Activated naive CD8-positive, alpha-beta T cell treated with anti-CD3 and anti-CD28 coated beads for 36 hours (primary cell): ENCODE results near the gene ZNF248. TPM values are rescaled to one million over a fixed set of nuclear protein-coding genes. Genes with fewer than 3 reads are reported as not detected.
"Not testable (repeated sequence)": the region's sequence is repeated elsewhere in the genome, so short reads cannot be mapped to it uniquely, and the experiment has no call there.

Experiments
- DNase-seq: peaks from one replicate; pipeline ENCODE4 v3.0.0; 2021
- H3K27ac Mint-ChIP-seq: one replicate; pipeline ENCODE4 v1.8.0; 2022; ENCODE audit warnings: mild to moderate bottlenecking, moderate library complexity, mixed read lengths
- H3K27me3 Mint-ChIP-seq: one replicate; pipeline ENCODE4 v1.8.0; 2022; ENCODE audit warnings: mild to moderate bottlenecking, mixed read lengths
- H3K36me3 Mint-ChIP-seq: one replicate; pipeline ENCODE4 v1.8.0; 2021; ENCODE audit warnings: mild to moderate bottlenecking, mixed read lengths
- H3K4me1 Mint-ChIP-seq: one replicate; pipeline ENCODE4 v1.8.0; 2021; ENCODE audit warnings: mixed read lengths
- H3K4me3 Mint-ChIP-seq: one replicate; pipeline ENCODE4 v1.8.0; 2022; ENCODE audit warnings: mild to moderate bottlenecking, moderate library complexity, mixed read lengths
- H3K9me3 Mint-ChIP-seq: one replicate; pipeline ENCODE4 v1.8.0; 2022; ENCODE audit warnings: mixed read lengths
- total RNA-seq, 2 experiments: library from RNA; stranded (reverse); gene quantifications; one replicate each; pipeline ENCODE4 v1.2.3, GENCODE V29; 2021

Gene ZNF248
- total RNA-seq: 1 to 10 TPM; 5.4 to 5.5 TPM

DNA sequence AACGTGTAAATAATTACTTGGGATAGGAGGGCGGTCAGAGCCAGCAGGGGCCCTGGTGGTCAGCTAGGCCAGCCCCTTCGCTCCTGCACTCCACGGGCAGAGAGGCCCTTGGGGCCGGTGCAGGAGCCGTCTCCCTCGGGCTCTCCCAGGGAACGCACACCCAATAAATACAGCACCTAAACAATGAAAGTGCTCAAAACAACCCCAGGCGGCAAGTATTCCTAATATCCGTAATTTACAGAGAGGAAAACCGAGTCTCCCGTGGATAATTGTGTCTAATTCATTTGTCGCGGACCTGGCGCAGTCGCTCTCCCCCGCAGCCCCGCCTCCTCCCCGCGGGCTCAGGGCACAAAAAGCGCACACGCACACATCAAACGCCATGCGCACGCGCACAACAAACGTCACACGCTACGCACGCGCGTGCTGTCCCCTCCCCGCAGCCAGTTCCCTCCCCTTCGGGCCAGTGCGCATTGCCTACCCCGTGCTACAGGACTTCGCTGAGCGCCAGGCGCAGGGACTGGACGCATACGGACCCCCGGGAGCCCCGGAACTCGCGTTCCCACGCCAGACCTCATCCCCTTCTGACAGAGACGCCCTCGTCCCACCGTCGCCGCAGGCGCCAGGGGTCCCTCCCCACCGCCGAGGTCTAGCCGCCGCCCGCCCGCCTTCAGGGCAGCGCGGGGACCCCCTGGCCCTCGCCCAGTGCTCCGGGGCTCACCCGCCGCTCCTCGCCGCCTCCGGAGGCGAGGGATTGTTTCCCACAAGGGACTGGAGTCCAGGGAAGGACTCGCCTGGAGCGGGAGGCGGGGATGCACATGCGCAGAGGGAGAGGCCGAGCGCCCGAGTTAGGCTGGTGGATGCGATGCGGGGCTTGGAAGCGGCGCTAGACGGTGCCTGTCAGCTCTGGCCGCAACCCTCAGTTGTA, at the start of gene ZNF248:
TSS of gene ZNF248 (minus strand) at position 324 of the 925 bp plus-strand sequence. CDS start 1,300 bp downstream, outside the sequence.
- peaks cover 24% of the 10 kb centered on the region for H3K4me1 Mint-ChIP-seq
- peak within 1 kb of the TSS; percentile 88 for H3K4me3 Mint-ChIP-seq
- peak; percentile 94 for DNase-seq
- peaks cover 22% of the 10 kb centered on the region for H3K36me3 Mint-ChIP-seq
- no peaks in the 10 kb centered on the region for H3K27me3 Mint-ChIP-seq
- H3K9me3 Mint-ChIP-seq: peaks cover 1% of the 10 kb centered on the region
- H3K27ac Mint-ChIP-seq: peak within 1 kb of the TSS; percentile 82

DNA sequence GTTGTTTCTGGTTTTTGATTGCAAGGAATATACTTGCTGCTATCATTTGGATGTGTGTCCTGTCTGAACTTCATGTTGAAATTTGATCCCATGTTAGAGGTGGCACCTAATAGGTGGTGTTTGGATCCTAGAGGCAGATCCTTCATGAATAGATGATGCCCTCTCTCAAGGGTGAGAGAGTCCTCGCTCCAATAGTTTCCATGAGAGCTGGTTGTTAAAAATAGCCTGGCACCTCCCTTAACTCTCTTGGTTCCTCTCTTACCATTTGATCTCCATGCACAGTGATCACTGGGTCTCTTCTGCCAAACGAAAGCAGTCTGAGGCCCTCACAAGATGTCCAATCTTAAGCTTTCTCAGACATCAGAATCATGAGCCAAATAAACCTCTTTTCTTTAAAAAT, 49.0 kb upstream of the ZNF248 start:
- Mint-ChIP-seq H3K4me1 (no peaks in the 10 kb centered on the region), H3K4me3 (no peak overlapping the region), H3K27me3 (no peaks in the 10 kb centered on the region), H3K27ac (no peak overlapping the region), H3K9me3 (peaks cover 8% of the 10 kb centered on the region), H3K36me3 (no peaks in the 10 kb centered on the region)
- no peak for DNase-seq

DNA sequence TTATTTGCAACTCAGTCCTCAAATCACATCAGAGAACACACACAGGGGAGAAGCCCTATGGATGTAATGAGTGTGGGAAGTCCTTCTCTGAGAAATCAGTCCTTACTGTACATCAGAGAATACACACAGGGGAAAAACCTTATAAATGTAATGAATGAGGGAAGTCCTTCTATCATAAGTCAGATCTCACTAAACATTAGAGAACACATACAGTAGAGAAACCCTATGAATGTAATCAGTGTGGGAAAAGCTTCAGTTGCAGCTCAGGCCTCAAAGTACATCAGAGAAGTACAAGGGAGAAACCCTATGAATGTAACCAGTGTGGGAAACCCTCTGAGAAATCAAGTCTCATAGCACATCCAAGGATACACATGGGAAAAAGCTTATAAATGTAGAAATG, 39.0 kb upstream of the ZNF248 start:
- Mint-ChIP-seq H3K27ac (no peak overlapping the region), H3K9me3 (peaks cover 32% of the 10 kb centered on the region), H3K36me3 (peaks cover 13% of the 10 kb centered on the region), H3K4me1 (no peaks in the 10 kb centered on the region), H3K27me3 (no peaks in the 10 kb centered on the region), H3K4me3 (no peak overlapping the region)
- no peak for DNase-seq

DNA sequence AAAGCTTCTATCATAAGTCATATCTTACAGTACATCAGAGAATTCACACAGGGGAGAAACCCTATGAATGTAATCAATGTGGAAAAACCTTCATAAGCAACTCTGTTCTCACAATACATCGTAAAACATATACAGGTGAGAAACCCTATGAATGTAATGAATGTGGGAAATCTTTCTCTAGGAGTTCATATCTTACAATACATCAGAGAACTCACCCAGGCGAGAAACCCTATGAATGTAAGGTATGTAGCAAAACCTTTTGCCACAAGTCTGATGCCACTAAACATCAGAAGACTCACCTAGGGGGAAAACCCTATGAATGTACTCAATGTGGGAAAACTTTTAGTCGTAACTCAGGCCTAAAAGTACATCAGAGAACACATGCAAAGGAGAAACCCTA, 38.3 kb upstream of the ZNF248 start:
- no peak for DNase-seq
- H3K36me3 Mint-ChIP-seq: peaks cover 19% of the 10 kb centered on the region
- H3K27ac Mint-ChIP-seq: no peak overlapping the region
- H3K27me3 Mint-ChIP-seq: no peaks in the 10 kb centered on the region
- H3K4me1 Mint-ChIP-seq: no peaks in the 10 kb centered on the region
- H3K9me3 Mint-ChIP-seq: peaks cover 35% of the 10 kb centered on the region
- no peak overlapping the region for H3K4me3 Mint-ChIP-seq

DNA sequence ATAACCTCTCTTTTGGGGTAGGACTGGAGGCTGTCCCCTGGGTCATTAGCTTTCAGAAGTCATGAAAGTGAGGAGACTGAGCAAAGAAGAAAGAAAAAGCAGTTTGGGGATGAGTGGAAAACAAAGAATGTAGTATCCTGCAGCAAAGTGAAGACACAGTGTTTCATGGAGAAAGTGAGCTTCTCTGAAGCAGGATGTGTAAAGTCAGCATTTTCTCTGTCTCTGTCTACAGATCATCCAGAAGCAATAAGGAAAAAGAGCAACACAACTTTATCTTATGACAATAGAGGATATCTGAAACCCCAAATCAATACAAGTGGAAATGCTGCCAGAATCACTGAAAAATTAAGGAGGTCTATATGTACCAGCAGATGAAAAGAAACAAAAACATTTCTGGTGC, 28.4 kb upstream of the ZNF248 start:
- H3K4me1 Mint-ChIP-seq: no peaks in the 10 kb centered on the region
- no peak overlapping the region for H3K27ac Mint-ChIP-seq
- peaks cover 8% of the 10 kb centered on the region for H3K9me3 Mint-ChIP-seq
- no peak for DNase-seq
- peaks cover 5% of the 10 kb centered on the region for H3K36me3 Mint-ChIP-seq
- H3K4me3 Mint-ChIP-seq: no peak overlapping the region
- no peaks in the 10 kb centered on the region for H3K27me3 Mint-ChIP-seq

DNA sequence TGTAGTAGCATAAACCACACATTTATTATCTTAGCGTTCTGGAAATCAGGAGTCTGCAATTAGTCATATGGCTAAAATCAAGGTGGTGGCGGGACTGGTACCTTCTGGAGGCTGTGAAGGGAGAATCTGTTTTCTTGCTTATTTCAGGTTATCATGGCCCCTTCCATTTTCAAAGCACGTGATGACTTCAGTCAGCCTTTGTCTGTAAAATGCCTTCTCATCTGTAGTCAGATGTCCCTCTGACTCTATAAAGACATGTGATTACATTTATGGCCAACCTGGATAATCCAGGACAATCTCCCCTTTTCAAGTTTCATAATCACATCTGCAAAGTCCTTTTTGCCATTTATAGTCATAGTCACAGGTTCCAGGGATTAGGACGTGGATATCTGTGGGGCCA, 15.5 kb upstream of the ZNF248 start:
- Mint-ChIP-seq H3K27me3 (no peaks in the 10 kb centered on the region), H3K4me3 (no peak overlapping the region), H3K9me3 (no peaks in the 10 kb centered on the region)

DNA sequence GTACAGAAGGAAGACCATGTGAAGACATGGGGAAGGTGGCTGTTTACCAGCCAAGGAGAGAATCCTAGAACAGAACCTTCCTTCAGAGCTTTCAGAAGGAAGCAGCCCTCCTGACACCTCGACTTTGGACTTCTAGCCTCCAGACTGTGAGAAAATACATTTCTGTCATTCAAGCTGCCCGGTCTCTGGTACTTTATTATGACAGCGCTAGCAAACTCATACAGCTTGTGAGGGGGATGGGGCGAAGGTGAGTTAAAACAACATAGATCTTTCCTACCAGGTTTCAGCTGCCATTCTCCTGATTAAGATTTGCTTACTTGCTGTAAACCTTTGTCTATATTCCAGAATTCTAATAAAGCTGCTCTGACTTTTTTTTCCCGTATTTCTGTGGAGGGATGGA, 14.9 kb upstream of the ZNF248 start:
- Mint-ChIP-seq H3K36me3 (no peaks in the 10 kb centered on the region), H3K4me3 (no peak overlapping the region), H3K27me3 (no peaks in the 10 kb centered on the region), H3K27ac (no peak overlapping the region), H3K9me3 (no peaks in the 10 kb centered on the region), H3K4me1 (no peaks in the 10 kb centered on the region)
- no peak for DNase-seq

More for the DNA sequence above, 15.5 kb upstream of the ZNF248 start:
- no peak for DNase-seq
- H3K4me1 Mint-ChIP-seq: no peaks in the 10 kb centered on the region
- no peaks in the 10 kb centered on the region for H3K36me3 Mint-ChIP-seq
- H3K27ac Mint-ChIP-seq: no peak overlapping the region

DNA sequence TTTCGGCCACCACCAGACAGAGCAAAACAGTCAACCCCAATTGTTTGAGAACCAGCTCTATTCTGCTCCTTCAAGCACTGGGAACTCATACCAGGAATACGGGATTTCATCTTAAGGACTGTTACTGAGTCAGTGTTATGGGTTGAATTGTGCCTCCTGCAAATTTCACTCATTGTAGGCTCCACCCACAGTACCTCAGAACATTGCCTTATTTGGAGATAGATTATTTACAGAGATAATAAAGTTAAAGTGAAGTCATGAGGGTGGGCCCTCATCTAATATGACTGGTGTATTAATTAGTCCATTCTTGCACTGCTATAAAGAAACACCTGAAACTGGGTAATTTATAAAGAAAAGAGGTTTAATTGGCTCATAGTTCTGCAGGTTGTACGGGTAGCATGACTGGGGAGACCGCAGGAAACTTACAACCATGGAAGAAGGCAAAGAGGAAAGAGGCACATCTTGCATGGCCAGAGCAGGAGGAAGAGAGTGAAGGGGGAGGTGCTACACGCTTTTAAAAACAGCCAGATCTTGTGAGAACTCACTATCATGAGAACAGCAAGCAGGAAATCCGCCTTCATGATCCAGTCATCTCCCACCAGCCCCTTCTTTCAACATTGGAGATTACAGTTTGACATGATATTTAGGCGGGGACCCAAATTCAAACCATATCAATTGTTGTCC, 14.3 kb upstream of the ZNF248 start:
- Mint-ChIP-seq H3K27me3 (no peaks in the 10 kb centered on the region), H3K4me1 (no peaks in the 10 kb centered on the region), H3K27ac (no peak overlapping the region), H3K4me3 (no peak overlapping the region), H3K36me3 (no peaks in the 10 kb centered on the region), H3K9me3 (no peaks in the 10 kb centered on the region)
- DNase-seq: no peak

DNA sequence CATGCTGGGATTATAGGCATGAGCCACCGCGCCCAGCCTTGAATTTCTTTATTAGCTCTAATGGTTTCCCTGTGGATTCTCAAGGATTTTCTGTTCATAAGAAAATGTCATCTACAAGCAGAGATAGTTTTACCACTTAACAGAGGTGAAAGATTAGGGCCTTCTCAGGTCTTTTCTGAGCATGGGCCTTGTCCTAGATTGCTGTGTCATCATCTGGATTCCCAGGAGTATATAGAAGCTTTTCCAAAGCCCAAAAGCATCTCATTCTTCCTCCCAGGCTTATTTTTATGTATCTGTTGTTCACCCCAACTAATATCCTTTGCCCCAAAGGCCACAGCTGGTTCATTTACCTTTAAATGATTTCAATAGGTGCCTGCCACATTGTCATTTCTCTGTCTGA, 13.7 kb upstream of the ZNF248 start:
- H3K4me1 Mint-ChIP-seq: no peaks in the 10 kb centered on the region
- H3K36me3 Mint-ChIP-seq: no peaks in the 10 kb centered on the region
- no peaks in the 10 kb centered on the region for H3K9me3 Mint-ChIP-seq
- DNase-seq: no peak
- H3K27me3 Mint-ChIP-seq: no peaks in the 10 kb centered on the region
- H3K27ac Mint-ChIP-seq: no peak overlapping the region
- H3K4me3 Mint-ChIP-seq: no peak overlapping the region

DNA sequence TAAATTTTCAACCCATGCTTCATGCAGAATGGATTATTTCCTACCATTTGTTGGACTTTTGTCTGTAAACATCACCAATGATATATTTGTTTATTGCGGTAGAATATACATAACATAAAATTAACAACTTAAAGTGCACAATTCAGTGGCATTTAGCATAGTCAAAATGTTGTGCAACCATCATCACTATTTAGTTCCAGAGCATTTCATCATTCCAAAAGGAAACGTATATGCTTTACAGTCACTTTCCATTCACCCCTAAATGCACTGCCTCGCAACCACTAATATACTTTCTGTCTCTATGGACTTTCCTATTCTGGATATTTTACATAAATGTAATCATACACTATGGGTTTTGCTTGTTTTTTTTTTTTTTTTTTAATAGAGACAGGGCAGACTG, 11.4 kb upstream of the ZNF248 start:
- no peaks in the 10 kb centered on the region for H3K27me3 Mint-ChIP-seq
- no peaks in the 10 kb centered on the region for H3K9me3 Mint-ChIP-seq
- no peaks in the 10 kb centered on the region for H3K36me3 Mint-ChIP-seq
- H3K27ac Mint-ChIP-seq: no peak overlapping the region
- no peak for DNase-seq
- no peaks in the 10 kb centered on the region for H3K4me1 Mint-ChIP-seq
- no peak overlapping the region for H3K4me3 Mint-ChIP-seq

DNA sequence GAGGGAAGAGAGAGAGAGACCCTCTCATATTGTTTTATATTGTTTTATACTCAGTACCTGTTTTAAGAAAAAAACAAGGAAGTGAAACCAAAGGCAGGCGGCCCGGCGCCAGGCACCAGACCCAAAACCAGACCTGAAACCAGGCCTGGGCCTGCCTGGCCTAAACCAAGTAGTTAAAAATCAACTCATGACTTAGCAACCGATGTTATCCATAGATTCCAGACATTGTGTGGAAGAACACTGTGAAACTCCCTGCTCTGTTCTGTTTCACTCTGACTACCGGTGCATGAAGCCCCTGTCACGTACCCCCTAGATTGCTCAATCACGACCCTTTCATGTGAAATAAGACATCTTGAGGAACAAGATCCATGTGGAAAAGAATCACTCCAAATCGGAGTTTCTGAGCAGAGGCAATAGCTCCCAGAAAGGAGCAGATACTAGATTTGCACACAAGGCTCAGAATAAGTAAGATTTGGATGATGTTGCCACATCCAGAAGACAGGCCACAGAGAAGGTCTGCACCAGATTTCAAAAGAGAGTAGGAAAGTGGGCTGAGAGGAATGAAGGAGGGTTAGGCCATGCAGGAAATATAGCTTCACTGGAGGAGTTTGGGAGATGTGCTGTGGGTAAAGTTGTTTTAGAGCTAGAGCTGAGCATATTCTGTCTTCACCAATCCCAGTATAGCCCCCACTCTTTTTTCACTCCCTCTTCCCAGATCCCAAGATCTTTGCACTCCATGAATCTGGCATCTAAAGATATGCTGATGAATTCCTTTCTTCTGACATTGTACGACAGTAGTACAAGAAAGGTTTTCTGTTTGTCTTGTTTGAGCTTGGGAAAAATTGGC, 8.8 kb upstream of the ZNF248 start:
- H3K27me3 Mint-ChIP-seq: no peaks in the 10 kb centered on the region
- no peaks in the 10 kb centered on the region for H3K36me3 Mint-ChIP-seq
- H3K27ac Mint-ChIP-seq: no peak overlapping the region
- DNase-seq: no peak
- no peaks in the 10 kb centered on the region for H3K4me1 Mint-ChIP-seq
- H3K9me3 Mint-ChIP-seq: no peaks in the 10 kb centered on the region
- no peak overlapping the region for H3K4me3 Mint-ChIP-seq

DNA sequence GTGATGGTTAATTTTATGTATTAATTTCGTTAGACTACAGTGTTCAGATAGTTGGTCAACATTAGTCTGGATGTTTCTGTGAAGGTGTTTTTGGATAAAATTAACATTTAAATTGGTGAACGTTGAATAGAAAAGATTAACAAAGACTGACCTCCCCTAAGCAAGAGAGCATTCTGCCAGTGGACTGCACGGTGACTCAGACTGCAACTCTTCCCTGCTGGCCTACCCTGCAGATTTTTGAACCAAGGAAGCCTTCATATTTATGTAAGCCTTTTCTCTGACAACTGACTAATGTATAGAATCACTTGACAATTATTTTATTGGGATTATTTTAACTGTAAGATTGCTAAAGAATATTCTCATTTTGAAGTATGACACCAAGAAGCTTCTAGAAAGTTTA, 7.9 kb upstream of the ZNF248 start:
- Mint-ChIP-seq H3K27ac (no peak overlapping the region), H3K36me3 (peaks cover 1% of the 10 kb centered on the region), H3K9me3 (no peaks in the 10 kb centered on the region), H3K27me3 (no peaks in the 10 kb centered on the region), H3K4me3 (no peak overlapping the region), H3K4me1 (no peaks in the 10 kb centered on the region)
- no peak for DNase-seq

DNA sequence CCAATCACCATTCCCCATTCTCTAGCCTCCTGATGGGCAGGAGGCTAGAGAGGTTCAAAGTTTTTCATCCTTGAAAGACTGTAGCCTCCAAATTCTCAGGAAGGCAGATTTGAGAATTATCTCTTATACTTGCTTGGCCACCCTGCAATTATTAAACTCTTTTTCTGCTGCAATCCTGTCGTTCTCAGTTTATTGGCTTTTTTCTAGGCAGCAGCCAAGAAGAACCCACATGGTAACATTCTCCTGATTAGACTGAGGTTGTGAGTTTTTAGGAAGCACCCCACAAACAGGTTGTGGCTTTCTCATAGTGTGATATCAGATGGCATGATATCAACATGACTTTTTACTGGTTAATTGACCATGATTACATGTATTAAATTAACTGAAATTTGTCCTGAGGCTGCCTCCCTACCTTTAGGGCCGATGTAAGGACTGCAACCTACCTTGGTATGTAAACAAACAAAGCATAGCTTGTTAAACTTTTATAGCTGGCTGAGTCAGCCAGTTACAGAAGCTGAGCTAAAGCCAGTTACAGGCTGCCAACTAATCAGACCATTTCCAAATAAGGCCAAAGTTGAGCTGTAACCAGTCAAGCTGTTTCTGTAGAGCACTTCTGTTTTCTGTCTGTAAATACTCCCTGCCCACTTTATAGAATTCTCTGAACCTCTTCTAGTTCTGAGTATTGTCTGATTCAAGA, 3.2 kb upstream of the ZNF248 start:
- DNase-seq: no peak
- Mint-ChIP-seq H3K4me1 (peaks cover 8% of the 10 kb centered on the region), H3K27ac (no peak overlapping the region), H3K36me3 (peaks cover 6% of the 10 kb centered on the region), H3K27me3 (no peaks in the 10 kb centered on the region), H3K4me3 (no peak overlapping the region), H3K9me3 (no peaks in the 10 kb centered on the region)

DNA sequence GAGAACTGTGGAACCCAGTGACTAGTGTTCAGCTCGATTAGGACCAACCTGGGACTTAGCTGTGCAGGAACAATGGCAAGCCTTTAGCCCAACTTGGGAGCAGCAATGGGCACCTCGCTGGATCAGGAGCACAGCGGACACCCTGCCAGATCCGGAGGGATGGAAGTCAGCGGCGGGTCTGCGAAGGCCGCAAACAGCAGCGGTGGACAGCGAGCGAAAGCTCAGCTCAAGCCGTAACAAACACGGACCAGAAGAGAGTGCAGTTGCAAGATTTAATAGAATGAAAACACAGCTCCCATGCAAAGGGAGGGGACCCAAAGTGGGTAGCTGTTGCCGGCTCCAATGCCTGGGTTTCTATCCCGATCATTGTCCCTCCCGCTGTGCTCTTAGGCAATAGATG, 1.9 kb upstream of the ZNF248 start:
- DNase-seq, H3K36me3 Mint-ChIP-seq, H3K27ac Mint-ChIP-seq, H3K9me3 Mint-ChIP-seq, H3K27me3 Mint-ChIP-seq, H3K4me3 Mint-ChIP-seq: not testable (repeated sequence)
- peaks cover 19% of the 10 kb centered on the region for H3K4me1 Mint-ChIP-seq
